ENCODE data around the gene SDC4. TPM values are rescaled to one million over a fixed set of nuclear protein-coding genes. Genes with fewer than 3 reads are reported as not detected.

Gene SDC4
- total and polyA plus RNA-seq, 10 of the 15 experiments (the other 5 are each of a cell fraction or from before 2014, with no cell fraction given), result 0.52 to 11.3 (median 1.4) TPM

DNA sequence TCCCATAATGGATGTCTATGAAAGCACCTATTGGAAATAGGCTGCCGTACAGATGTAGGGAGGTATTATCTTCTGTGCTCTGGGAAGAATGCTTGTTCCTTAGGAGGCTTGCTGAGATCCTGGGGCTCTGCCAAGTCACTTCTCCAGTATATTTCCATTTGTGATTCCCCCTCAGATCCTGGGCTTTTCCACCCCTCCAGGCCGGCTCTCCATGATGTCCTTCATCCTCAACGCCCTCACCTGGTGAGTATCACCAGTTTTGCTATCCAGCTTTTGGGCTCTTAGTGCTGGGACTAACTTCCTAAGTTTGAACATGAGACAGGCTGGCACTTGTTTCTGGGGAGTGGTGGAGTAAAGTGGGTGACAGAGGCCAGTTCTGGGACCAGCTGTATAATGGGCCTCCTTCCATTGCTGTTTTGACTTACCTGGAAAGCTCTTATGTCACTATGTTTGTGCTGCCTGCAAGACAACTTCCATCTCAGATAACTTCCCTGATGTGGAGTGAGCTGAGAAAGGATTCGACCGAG is 17.3 kb upstream of the SDC4 start (continued):
- TF ChIP-seq, protein P1, sequence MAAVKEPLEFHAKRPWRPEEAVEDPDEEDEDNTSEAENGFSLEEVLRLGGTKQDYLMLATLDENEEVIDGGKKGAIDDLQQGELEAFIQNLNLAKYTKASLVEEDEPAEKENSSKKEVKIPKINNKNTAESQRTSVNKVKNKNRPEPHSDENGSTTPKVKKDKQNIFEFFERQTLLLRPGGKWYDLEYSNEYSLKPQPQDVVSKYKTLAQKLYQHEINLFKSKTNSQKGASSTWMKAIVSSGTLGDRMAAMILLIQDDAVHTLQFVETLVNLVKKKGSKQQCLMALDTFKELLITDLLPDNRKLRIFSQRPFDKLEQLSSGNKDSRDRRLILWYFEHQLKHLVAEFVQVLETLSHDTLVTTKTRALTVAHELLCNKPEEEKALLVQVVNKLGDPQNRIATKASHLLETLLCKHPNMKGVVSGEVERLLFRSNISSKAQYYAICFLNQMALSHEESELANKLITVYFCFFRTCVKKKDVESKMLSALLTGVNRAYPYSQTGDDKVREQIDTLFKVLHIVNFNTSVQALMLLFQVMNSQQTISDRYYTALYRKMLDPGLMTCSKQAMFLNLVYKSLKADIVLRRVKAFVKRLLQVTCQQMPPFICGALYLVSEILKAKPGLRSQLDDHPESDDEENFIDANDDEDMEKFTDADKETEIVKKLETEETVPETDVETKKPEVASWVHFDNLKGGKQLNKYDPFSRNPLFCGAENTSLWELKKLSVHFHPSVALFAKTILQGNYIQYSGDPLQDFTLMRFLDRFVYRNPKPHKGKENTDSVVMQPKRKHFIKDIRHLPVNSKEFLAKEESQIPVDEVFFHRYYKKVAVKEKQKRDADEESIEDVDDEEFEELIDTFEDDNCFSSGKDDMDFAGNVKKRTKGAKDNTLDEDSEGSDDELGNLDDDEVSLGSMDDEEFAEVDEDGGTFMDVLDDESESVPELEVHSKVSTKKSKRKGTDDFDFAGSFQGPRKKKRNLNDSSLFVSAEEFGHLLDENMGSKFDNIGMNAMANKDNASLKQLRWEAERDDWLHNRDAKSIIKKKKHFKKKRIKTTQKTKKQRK (IDR thresholded peaks at IDR 0.05; ENCODE audit: low read depth, low read length), result no peak
- no peak for TF ChIP-seq NFYB (IDR thresholded peaks at IDR 0.05; ENCODE audit: insufficient read depth, low read depth, low read length)
- no peak for TF ChIP-seq EED (IDR thresholded peaks at IDR 0.05; ENCODE audit: low read depth)

DNA sequence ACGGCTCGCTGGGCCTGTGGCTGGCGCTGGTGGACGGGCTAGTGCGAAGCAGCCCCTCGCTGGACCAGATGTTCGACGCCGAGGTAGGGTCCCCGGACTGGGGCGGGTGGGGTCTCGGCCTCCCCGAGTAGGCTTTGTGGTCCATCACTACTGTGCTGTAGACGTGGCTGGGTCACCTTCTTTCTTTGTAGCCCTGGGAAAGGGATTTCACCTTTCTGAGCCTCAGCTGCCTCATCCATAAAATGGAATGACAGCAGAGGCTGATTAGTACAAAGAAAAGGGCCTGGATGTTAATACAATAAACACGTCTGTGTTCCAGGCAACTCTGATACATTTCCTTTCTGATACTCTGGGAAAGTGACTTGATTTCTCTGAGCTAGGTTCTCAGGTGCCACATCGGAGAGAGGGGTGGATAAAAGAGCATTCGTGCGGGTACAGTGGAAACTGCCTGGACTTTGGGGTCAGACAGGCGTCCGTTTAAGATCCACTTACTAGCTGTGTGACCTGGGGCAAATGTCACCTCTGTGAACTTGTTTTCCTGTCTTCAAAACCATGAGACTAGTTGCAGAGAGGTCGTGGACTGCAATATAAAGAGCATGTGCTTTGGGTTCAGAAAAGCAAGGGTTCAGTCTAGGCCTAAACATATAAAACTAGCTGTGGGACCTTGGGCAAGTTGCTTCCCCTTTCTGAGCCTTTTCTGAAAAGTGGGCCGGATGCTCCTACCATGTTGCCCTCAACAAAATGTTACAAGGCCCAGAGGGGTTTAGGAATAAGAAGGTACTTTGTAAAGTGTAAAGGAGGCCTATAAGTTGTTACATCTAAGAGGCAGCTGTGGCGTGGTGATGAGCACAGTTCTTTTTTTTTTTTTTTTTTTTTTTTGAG is 15.6 kb upstream of the SDC4 start:
- peak overlapping the region; percentile 62 for H3K4me3 ChIP-seq
- peaks cover 6 to 7% of the 10 kb centered on the region in 2 experiments; a peak in 3 of 4 replicates for H3K36me3 ChIP-seq (ENCODE audit: control insufficient read depth in 2 of 2, insufficient read depth in 2 of 2, low read length in 1 of 2)
- peak overlapping the region; percentile 83 for H3K4me2 ChIP-seq (ENCODE audit: control insufficient read depth, insufficient read depth)
- no peaks in the 10 kb centered on the region; the same call in 2 of the 3 replicates for H3K9me3 ChIP-seq (replicated peaks; ENCODE audit: control insufficient read depth, insufficient read depth, low read length)
- ChIA-PET POLR2A (interaction anchor here (0.7 to 1.5 kb wide), 3 partner anchors 55 to 413 kb away, joined by 3 to 4 read pairs (median 3); no protein-coding TSS in a partner anchor), CTCF (interaction anchor here (0.6 to 19.4 kb wide), 20 partner anchors 9 to 407 kb away, joined by 3 to 685 read pairs (median 8); partner anchors contain the start of genes PIGT and TP53TG5), SMC1A (ENCODE audit: uncharacterized antibody, unreplicated experiment) (interaction anchor here (0.7 to 19.8 kb wide), 18 partner anchors 8 to 407 kb away, joined by 3 to 440 read pairs (median 4); partner anchors contain the start of genes DBNDD2 and PIGT), RAD21 (ENCODE audit: unreplicated experiment) (interaction anchor here (0.6 to 17.6 kb wide), 18 partner anchors 10 to 1748 kb away, joined by 3 to 394 read pairs (median 5); partner anchors contain the start of genes PIGT and SDC4)
- intact Hi-C loops (cut with micrococcal nuclease; ENCODE audit: unreplicated experiment), result loop anchor here (1.0 to 2.0 kb wide), 2 partner anchors 73 to 407 kb away; no protein-coding TSS in a partner anchor
- WGBS (ENCODE audit: insufficient coverage, insufficient replicate concordance, low lambda C conversion rate, missing lambda C conversion rate), result 21% methylated on average over 23 of the region's 23 CpGs
- H3K27me3 ChIP-seq (replicated peaks in 1 of 2; ENCODE audit: control insufficient read depth in 2 of 2, insufficient read depth in 2 of 2, low read length in 1 of 2), result no peaks in the 10 kb centered on the region
- no peaks in the 10 kb centered on the region; the same call in 1 of the 2 replicates for H4K20me1 ChIP-seq (ENCODE audit: control insufficient read depth, insufficient read depth)
- DNase-seq (ENCODE audit: low read depth, low spot score) (no peak), FAIRE-seq (no peak), ATAC-seq (no peak)
- H3K4me1 ChIP-seq (ENCODE audit: control insufficient read depth, insufficient read depth, low read length), result peaks cover 46% of the 10 kb centered on the region
- in situ Hi-C loops (cut with MboI), result loop anchor here (10.0 kb wide), 1 partner anchor 751 kb away; the partner anchor contains the start of gene CD40
- H3K27ac ChIP-seq (ENCODE audit: control insufficient read depth, insufficient read depth), result no peak overlapping the region; the same call in 1 of the 2 replicates
- peak overlapping the region; percentile 97 for H2AFZ ChIP-seq (ENCODE audit: control insufficient read depth, low read depth, low read length)
- H3K79me2 ChIP-seq (ENCODE audit: control insufficient read depth, insufficient read depth, low read length), result peaks cover 7% of the 10 kb centered on the region
- peak overlapping the region; percentile 84; the same call in 1 of the 2 replicates for H3K9ac ChIP-seq (ENCODE audit: control insufficient read depth, insufficient read depth, low read length)
- BruUV-seq (replicated peaks), result TSS peak; percentile 52
- TF ChIP-seq, protein P2, sequence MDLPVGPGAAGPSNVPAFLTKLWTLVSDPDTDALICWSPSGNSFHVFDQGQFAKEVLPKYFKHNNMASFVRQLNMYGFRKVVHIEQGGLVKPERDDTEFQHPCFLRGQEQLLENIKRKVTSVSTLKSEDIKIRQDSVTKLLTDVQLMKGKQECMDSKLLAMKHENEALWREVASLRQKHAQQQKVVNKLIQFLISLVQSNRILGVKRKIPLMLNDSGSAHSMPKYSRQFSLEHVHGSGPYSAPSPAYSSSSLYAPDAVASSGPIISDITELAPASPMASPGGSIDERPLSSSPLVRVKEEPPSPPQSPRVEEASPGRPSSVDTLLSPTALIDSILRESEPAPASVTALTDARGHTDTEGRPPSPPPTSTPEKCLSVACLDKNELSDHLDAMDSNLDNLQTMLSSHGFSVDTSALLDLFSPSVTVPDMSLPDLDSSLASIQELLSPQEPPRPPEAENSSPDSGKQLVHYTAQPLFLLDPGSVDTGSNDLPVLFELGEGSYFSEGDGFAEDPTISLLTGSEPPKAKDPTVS (IDR thresholded peaks at IDR 0.05; ENCODE audit: low read depth, low read length), result no peak
- TF ChIP-seq EGR1 (IDR thresholded peaks at IDR 0.05; ENCODE audit: borderline replicate concordance in 1 of 2, low read depth in 2 of 2, low read length in 2 of 2), result no peak
- TF ChIP-seq IKZF1 (conservative IDR thresholded peaks at IDR 0.05), result no peak
- TF ChIP-seq KLF5 (IDR thresholded peaks at IDR 0.05; ENCODE audit: partially characterized antibody), result no peak
- TF ChIP-seq, protein P3, sequence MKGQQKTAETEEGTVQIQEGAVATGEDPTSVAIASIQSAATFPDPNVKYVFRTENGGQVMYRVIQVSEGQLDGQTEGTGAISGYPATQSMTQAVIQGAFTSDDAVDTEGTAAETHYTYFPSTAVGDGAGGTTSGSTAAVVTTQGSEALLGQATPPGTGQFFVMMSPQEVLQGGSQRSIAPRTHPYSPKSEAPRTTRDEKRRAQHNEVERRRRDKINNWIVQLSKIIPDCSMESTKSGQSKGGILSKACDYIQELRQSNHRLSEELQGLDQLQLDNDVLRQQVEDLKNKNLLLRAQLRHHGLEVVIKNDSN (IDR thresholded peaks at IDR 0.05; ENCODE audit: borderline replicate concordance, extremely low read length, insufficient read depth, low read depth, low read length), result no peak
- TF ChIP-seq DPF2 (IDR thresholded peaks at IDR 0.05), result no peak
- TF ChIP-seq, protein P4, sequence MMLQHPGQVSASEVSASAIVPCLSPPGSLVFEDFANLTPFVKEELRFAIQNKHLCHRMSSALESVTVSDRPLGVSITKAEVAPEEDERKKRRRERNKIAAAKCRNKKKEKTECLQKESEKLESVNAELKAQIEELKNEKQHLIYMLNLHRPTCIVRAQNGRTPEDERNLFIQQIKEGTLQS (IDR thresholded peaks at IDR 0.05; ENCODE audit: borderline replicate concordance, extremely low read depth, low read depth, low read length), result no peak
- TF ChIP-seq TCF3 (IDR thresholded peaks at IDR 0.05; ENCODE audit: borderline replicate concordance, insufficient read depth, low read depth, low read length), result no peak

Data from GM12878 (cell line).